HEK293 (cell line): Measurements from ENCODE around the gene CMIP.

Experiments
- CTCF ChIA-PET: fragments of 350-600 bp; formaldehyde crosslinking; extraction: SDS; loops from one replicate; lab custom pipeline; 2021; ENCODE audit warnings: antibody characterized with exemption; lab: Yijun Ruan, JAX
- POLR2A ChIA-PET: fragments of 300-600 bp; formaldehyde crosslinking; extraction: SDS; loops from one replicate; lab custom pipeline; 2020; ENCODE audit warnings: antibody characterized with exemption, inconsistent platforms; lab: Yijun Ruan, JAX
- H3K27ac ChIP-seq: fragments of 200-500 bp; sonication (Bioruptor generic); 2 replicates; pipeline ENCODE4 v1.5.1; 2014; ENCODE audit warnings: low read depth, low read length, control low read depth, inconsistent platforms; ENCODE audit errors: extremely low read depth
- H3K36me3 ChIP-seq, 2 experiments: fragments of 200-500 bp in 1 of 2; sonication (Bioruptor generic) in 1 of 2; 1 replicate in 1 of 2; 2 replicates in 1 of 2; pipeline ENCODE4 v1.5.1; 2014 to 2017; ENCODE audit warnings: inconsistent platforms in 2 of 2, low read length in 2 of 2; ENCODE audit not compliant: control insufficient read depth in 2 of 2, insufficient read depth in 1 of 2
- H3K4me1 ChIP-seq: fragments of 200-500 bp; sonication (Bioruptor generic); 2 replicates; pipeline ENCODE4 v1.5.1; 2014; ENCODE audit warnings: mild to moderate bottlenecking, low read length, inconsistent platforms; ENCODE audit not compliant: control insufficient read depth, insufficient read depth
- H3K4me3 ChIP-seq: 2 replicates; pipeline ENCODE4 v1.5.1; 2011; ENCODE audit warnings: low read depth, mild to moderate bottlenecking, control low read depth, low read length, moderate library complexity
- H3K9me3 ChIP-seq: fragments of 200-500 bp; sonication (Bioruptor generic); 2 replicates; pipeline ENCODE4 v1.5.1; 2014; ENCODE audit warnings: low read depth, low read length, inconsistent platforms; ENCODE audit not compliant: control insufficient read depth, insufficient read depth
- BCL11B ChIP-seq: fragments of 450-650 bp; formaldehyde crosslinking; IDR thresholded peaks from 2 replicates; pipeline ENCODE4 v1.5.1; 2016; ENCODE audit warnings: low read depth, missing biosample characterization, missing genetic modification characterization
- GLI4 ChIP-seq: fragments of 450-650 bp; formaldehyde crosslinking; IDR thresholded peaks from 2 replicates; pipeline ENCODE4 v1.5.1; 2016; ENCODE audit warnings: missing biosample characterization, missing genetic modification characterization
- KLF8 ChIP-seq: fragments of 450-650 bp; formaldehyde crosslinking; IDR thresholded peaks from 2 replicates; pipeline ENCODE4 v1.5.1; 2016; ENCODE audit warnings: missing biosample characterization, missing genetic modification characterization
- KLF9 ChIP-seq: fragments of 450-650 bp; formaldehyde crosslinking; IDR thresholded peaks from 2 replicates; pipeline ENCODE4 v1.5.1; 2016; ENCODE audit warnings: missing biosample characterization, missing genetic modification characterization, low read depth
- MZF1 ChIP-seq: fragments of 450-650 bp; formaldehyde crosslinking; IDR thresholded peaks from 2 replicates; pipeline ENCODE4 v1.5.1; 2017; ENCODE audit warnings: missing biosample characterization, missing genetic modification characterization, borderline replicate concordance
- OVOL3 ChIP-seq: fragments of 450-650 bp; formaldehyde crosslinking; IDR thresholded peaks from 2 replicates; pipeline ENCODE4 v1.5.1; 2016; ENCODE audit warnings: missing biosample characterization, missing genetic modification characterization
- SCRT2 ChIP-seq: fragments of 450-650 bp; formaldehyde crosslinking; IDR thresholded peaks from 2 replicates; pipeline ENCODE4 v1.5.1; 2016; ENCODE audit warnings: missing biosample characterization, missing genetic modification characterization
- SP3 ChIP-seq: fragments of 450-650 bp; formaldehyde crosslinking; IDR thresholded peaks from 2 replicates; pipeline ENCODE4 v1.5.1; 2016; ENCODE audit warnings: missing biosample characterization, missing genetic modification characterization
- YY1 ChIP-seq: fragments of 450-650 bp; formaldehyde crosslinking; IDR thresholded peaks from 2 replicates; pipeline ENCODE4 v1.5.1; 2018; ENCODE audit warnings: missing biosample characterization, missing genetic modification characterization
- ZFP37 ChIP-seq: fragments of 450-650 bp; formaldehyde crosslinking; IDR thresholded peaks from 2 replicates; pipeline ENCODE4 v1.5.1; 2016; ENCODE audit warnings: missing biosample characterization, missing genetic modification characterization
- ZNF121 ChIP-seq: fragments of 450-650 bp; formaldehyde crosslinking; IDR thresholded peaks from 2 replicates; pipeline ENCODE4 v1.5.1; 2016; ENCODE audit warnings: missing biosample characterization, missing genetic modification characterization
- ZNF140 ChIP-seq: fragments of 450-650 bp; formaldehyde crosslinking; IDR thresholded peaks from 2 replicates; pipeline ENCODE4 v1.5.1; 2016; ENCODE audit warnings: missing biosample characterization, missing genetic modification characterization
- ZNF174 ChIP-seq: fragments of 450-650 bp; formaldehyde crosslinking; IDR thresholded peaks from 2 replicates; pipeline ENCODE4 v1.5.0; 2017; ENCODE audit warnings: missing biosample characterization, mild to moderate bottlenecking, missing genetic modification characterization
- ZNF335 ChIP-seq: fragments of 450-650 bp; formaldehyde crosslinking; conservative IDR thresholded peaks from 2 replicates; pipeline ENCODE4 v1.5.1; 2016; ENCODE audit warnings: missing biosample characterization, missing genetic modification characterization
- ZNF341 ChIP-seq: fragments of 450-650 bp; formaldehyde crosslinking; IDR thresholded peaks from 2 replicates; pipeline ENCODE4; 2016; ENCODE audit warnings: low read depth, missing biosample characterization, missing genetic modification characterization
- ZNF366 ChIP-seq: fragments of 450-650 bp; formaldehyde crosslinking; conservative IDR thresholded peaks from 2 replicates; pipeline ENCODE4 v1.5.1; 2016; ENCODE audit warnings: missing biosample characterization, missing genetic modification characterization
- ZNF433 ChIP-seq: fragments of 450-650 bp; formaldehyde crosslinking; IDR thresholded peaks from 2 replicates; pipeline ENCODE4 v1.5.1; 2016; ENCODE audit warnings: missing biosample characterization, missing genetic modification characterization, low read depth
- ZNF514 ChIP-seq: fragments of 450-650 bp; formaldehyde crosslinking; IDR thresholded peaks from 2 replicates; pipeline ENCODE4 v1.5.1; 2016; ENCODE audit warnings: missing biosample characterization, missing genetic modification characterization
- ZNF561 ChIP-seq: fragments of 450-650 bp; IDR thresholded peaks from 2 replicates; pipeline ENCODE4 v1.5.1; 2018; ENCODE audit warnings: missing biosample characterization, missing genetic modification characterization, borderline replicate concordance
- ZNF600 ChIP-seq: fragments of 450-650 bp; formaldehyde crosslinking; IDR thresholded peaks from 2 replicates; pipeline ENCODE4 v1.5.1; 2016; ENCODE audit warnings: missing biosample characterization, missing genetic modification characterization
- ZNF610 ChIP-seq: fragments of 450-650 bp; formaldehyde crosslinking; IDR thresholded peaks from 2 replicates; pipeline ENCODE4 v1.5.1; 2016; ENCODE audit warnings: missing biosample characterization, missing genetic modification characterization, borderline replicate concordance
- ZNF792 ChIP-seq: fragments of 450-650 bp; formaldehyde crosslinking; IDR thresholded peaks from 2 replicates; pipeline ENCODE4 v1.5.1; 2016; ENCODE audit warnings: missing biosample characterization, missing genetic modification characterization
- ZSCAN30 ChIP-seq: fragments of 450-650 bp; IDR thresholded peaks from 2 replicates; pipeline ENCODE4 v1.5.1; 2018; ENCODE audit warnings: missing biosample characterization, mild to moderate bottlenecking, missing genetic modification characterization, moderate library complexity
- TF ChIP-seq, protein P1 (sequence below): fragments of 450-650 bp; formaldehyde crosslinking; IDR thresholded peaks from 2 replicates; pipeline ENCODE4 v1.5.1; 2016; ENCODE audit warnings: missing biosample characterization, missing genetic modification characterization
- TF ChIP-seq, protein P2 (sequence below): fragments of 450-650 bp; formaldehyde crosslinking; IDR thresholded peaks from 2 replicates; pipeline ENCODE4 v1.5.1; 2016; ENCODE audit warnings: missing biosample characterization, missing genetic modification characterization
- TF ChIP-seq, protein P3 (sequence below): IDR thresholded peaks from 2 replicates; pipeline ENCODE4 v1.6.1; 2011; ENCODE audit warnings: mild to moderate bottlenecking, low read depth, low read length, borderline replicate concordance
- TF ChIP-seq, protein P4 (sequence below): fragments of 450-650 bp; formaldehyde crosslinking; IDR thresholded peaks from 2 replicates; pipeline ENCODE4 v1.5.1; 2016; ENCODE audit warnings: missing biosample characterization, missing genetic modification characterization

The CMIP gene

DNA sequence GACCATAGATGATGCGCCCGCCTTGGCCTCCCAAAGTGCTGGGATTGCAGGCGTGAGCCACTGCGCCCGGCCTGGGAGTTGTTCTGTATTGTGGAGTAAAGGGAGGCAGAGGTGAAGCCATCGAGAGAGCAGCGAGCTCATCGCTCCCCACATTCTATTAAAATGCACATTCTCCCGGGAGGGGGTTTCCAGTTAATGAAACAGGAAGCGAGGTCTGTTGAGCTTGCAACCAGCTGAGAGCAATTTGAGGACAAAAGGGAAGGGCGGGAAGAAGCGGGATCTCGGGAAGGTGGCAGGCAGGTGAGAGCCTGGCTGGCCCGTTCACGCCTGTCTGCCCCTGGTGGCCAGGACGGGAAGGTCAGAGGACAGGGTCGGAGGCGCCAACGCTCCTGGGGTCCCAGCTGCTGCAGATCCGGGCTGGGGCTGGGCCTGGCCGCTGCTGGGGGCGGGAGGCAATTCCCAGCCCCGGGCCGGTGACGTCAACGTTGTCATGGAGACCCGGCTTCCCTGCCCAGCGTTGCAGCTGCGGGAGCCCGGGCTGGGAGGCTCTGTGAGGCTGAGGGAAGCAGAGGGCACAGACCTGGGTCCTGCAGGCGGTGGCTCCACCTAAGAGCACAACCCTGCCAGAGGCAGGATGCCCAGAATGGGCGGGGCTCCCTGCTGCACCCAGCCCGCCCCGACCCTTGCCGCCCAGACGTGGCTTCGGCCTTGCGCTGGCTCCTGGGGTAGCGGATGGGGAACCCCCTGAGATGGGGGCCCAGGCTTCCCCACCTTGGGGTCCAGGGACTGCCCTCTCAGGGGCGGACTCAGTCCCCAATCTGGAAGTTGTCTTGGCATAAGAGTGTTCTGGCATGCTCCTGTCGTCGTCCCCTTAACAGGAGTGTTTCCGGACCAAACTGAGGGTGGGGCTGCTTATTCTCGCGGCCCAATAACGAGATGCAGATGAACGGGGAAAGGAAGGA is 285.8 kb downstream of the CMIP start (continued):
- TF ChIP-seq, protein P1, sequence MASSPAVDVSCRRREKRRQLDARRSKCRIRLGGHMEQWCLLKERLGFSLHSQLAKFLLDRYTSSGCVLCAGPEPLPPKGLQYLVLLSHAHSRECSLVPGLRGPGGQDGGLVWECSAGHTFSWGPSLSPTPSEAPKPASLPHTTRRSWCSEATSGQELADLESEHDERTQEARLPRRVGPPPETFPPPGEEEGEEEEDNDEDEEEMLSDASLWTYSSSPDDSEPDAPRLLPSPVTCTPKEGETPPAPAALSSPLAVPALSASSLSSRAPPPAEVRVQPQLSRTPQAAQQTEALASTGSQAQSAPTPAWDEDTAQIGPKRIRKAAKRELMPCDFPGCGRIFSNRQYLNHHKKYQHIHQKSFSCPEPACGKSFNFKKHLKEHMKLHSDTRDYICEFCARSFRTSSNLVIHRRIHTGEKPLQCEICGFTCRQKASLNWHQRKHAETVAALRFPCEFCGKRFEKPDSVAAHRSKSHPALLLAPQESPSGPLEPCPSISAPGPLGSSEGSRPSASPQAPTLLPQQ (tag by site-specific recombination), result peak; percentile 54; the same call in 1 of the 2 replicates
- TF ChIP-seq ZNF433 (tag by site-specific recombination) (no peak), KLF9 (peak; percentile 29; the same call in 1 of the 2 replicates), ZNF792 (tag by site-specific recombination) (no peak), ZNF561 (tag by site-specific recombination) (peak; percentile 67; the same call in 1 of the 2 replicates), SP3 (peak; percentile 53; the same call in 1 of the 2 replicates), ZNF341 (0 out of 2 replicates have a peak, but pooled peaks have one; percentile 32), KLF8 (tag by site-specific recombination) (peak; percentile 79), BCL11B (tag by site-specific recombination) (no peak), GLI4 (tag by site-specific recombination) (no peak)
- TF ChIP-seq, protein P2, sequence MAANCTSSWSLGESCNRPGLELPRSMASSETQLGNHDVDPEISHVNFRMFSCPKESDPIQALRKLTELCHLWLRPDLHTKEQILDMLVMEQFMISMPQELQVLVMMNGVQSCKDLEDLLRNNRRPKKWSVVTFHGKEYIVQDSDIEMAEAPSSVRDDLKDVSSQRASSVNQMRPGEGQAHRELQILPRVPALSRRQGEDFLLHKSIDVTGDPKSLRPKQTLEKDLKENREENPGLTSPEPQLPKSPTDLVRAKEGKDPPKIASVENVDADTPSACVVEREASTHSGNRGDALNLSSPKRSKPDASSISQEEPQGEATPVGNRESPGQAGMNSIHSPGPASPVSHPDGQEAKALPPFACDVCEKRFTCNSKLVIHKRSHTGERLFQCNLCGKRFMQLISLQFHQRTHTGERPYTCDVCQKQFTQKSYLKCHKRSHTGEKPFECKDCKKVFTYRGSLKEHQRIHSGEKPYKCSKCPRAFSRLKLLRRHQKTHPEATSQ, result no peak
- TF ChIP-seq, all 188 proteins: peak for 42

DNA sequence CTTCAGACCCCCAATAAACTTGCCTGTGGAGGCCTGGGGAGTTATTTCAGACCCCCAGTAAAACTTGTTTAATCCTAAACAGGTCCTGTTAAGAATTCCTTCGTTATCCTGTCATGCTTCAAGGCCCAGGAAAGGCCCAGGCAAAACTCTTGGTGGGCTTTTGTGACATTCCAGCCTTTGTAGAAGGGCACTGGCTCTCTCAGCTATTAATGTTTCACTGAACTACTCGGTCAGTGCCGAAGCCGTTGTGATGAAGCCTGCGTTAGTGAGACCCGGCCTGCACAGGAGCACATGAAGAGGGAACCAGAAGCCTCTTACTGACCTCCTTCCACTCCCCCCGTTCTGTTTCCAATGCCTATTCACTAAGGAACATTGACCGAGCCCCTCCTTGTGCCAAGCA is 287.0 kb downstream of the CMIP start:
- ChIA-PET POLR2A (no interaction called here), CTCF (interaction anchor here (1.1 to 1.4 kb wide), 2 partner anchors 9 to 579 kb away, joined by 3 read pairs; no protein-coding TSS in a partner anchor)
- no peaks in the 10 kb centered on the region for H3K4me1 ChIP-seq
- H3K36me3 ChIP-seq, result no peaks in the 10 kb centered on the region
- TF ChIP-seq ZFP37 (no peak), ZNF140 (tag by site-specific recombination) (no peak), ZNF174 (tag by site-specific recombination) (no peak), MZF1 (no peak), ZNF514 (tag by site-specific recombination) (no peak), ZNF600 (tag by site-specific recombination) (no peak), YY1 (tag by site-specific recombination) (no peak), ZSCAN30 (no peak)
- TF ChIP-seq, protein P3, sequence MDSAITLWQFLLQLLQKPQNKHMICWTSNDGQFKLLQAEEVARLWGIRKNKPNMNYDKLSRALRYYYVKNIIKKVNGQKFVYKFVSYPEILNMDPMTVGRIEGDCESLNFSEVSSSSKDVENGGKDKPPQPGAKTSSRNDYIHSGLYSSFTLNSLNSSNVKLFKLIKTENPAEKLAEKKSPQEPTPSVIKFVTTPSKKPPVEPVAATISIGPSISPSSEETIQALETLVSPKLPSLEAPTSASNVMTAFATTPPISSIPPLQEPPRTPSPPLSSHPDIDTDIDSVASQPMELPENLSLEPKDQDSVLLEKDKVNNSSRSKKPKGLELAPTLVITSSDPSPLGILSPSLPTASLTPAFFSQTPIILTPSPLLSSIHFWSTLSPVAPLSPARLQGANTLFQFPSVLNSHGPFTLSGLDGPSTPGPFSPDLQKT, result no peak
- no peak overlapping the region for H3K4me3 ChIP-seq
- no peaks in the 10 kb centered on the region for H3K9me3 ChIP-seq
- no peak overlapping the region for H3K27ac ChIP-seq

DNA sequence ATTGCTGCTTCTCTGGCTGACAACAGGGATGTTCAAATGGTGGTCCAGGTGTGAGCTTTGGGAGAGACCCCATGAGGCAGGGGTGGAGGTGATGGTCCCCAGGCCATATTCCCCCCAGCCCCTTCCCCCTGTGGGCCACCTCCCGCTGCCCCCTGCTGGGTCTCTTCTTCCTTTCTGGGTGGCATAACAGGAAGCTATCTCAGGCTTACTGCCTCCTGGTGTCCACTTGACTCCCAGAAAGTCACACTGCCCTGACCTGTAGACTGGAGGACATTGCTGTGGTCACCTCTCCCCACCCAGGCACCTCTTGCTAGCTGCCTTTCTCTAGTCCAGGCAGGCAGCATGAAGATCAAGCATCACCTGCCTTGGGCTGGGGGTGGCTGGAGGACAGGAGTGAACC is 288.1 kb downstream of the CMIP start:
- no peak overlapping the region for H3K4me3 ChIP-seq
- ChIA-PET CTCF (interaction anchor here (0.6 to 1.1 kb wide), 3 partner anchors 192 to 1664 kb away, joined by 3 read pairs; no protein-coding TSS in a partner anchor), POLR2A (no interaction called here)
- no peaks in the 10 kb centered on the region for H3K9me3 ChIP-seq
- no peaks in the 10 kb centered on the region for H3K4me1 ChIP-seq
- no peaks in the 10 kb centered on the region for H3K36me3 ChIP-seq
- H3K27ac ChIP-seq, result no peak overlapping the region
- no peak for TF ChIP-seq SCRT2 (tag by site-specific recombination)
- TF ChIP-seq, protein P4, sequence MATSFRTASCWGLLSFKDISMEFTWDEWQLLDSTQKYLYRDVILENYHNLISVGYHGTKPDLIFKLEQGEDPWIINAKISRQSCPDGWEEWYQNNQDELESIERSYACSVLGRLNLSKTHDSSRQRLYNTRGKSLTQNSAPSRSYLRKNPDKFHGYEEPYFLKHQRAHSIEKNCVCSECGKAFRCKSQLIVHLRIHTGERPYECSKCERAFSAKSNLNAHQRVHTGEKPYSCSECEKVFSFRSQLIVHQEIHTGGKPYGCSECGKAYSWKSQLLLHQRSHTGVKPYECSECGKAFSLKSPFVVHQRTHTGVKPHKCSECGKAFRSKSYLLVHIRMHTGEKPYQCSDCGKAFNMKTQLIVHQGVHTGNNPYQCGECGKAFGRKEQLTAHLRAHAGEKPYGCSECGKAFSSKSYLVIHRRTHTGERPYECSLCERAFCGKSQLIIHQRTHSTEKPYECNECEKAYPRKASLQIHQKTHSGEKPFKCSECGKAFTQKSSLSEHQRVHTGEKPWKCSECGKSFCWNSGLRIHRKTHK (tag by site-specific recombination), result no peak
- TF ChIP-seq, protein P3, result no peak
- TF ChIP-seq ZNF433 (tag by site-specific recombination), result no peak
- TF ChIP-seq ZNF366 (tag by site-specific recombination), result no peak
- TF ChIP-seq OVOL3 (tag by site-specific recombination), result no peak
- no peak for TF ChIP-seq ZFP37
- no peak for TF ChIP-seq ZNF121 (tag by site-specific recombination)
- TF ChIP-seq ZNF335 (tag by site-specific recombination), result no peak
- TF ChIP-seq ZNF610, result no peak
